H1 (cell line): Measurements from ENCODE around the gene CADM1. TPM values are rescaled to one million over a fixed set of nuclear protein-coding genes. Genes with fewer than 3 reads are reported as not detected.

ENCODE experiments used
- BACH1 ChIP-seq: IDR thresholded peaks from 2 replicates; pipeline ENCODE4 v1.6.1; 2012; ENCODE audit warnings: low read length, improper control_type of control experiment
- CBX5 ChIP-seq: fragments of 300-800, 300-1000 bp; sonication (generic); IDR thresholded peaks from 2 replicates; pipeline ENCODE4 v1.7.1; 2016; ENCODE audit warnings: antibody characterized with exemption, low read length, low read depth
- CEBPB ChIP-seq: IDR thresholded peaks from 2 replicates; pipeline ENCODE4 v1.6.1; 2012; ENCODE audit warnings: low read depth, low read length
- CTBP2 ChIP-seq: IDR thresholded peaks from 2 replicates; pipeline ENCODE4 v1.7.0; 2011; ENCODE audit warnings: borderline replicate concordance, mild to moderate bottlenecking, moderate library complexity, mixed read lengths, low read length; ENCODE audit not compliant: insufficient read depth, insufficient read length
- FOSL1 ChIP-seq: IDR thresholded peaks from 2 replicates; pipeline ENCODE4 v1.6.1; 2011; ENCODE audit warnings: mild to moderate bottlenecking, low read depth, low read length, moderate library complexity; ENCODE audit not compliant: insufficient read depth
- SP2 ChIP-seq: IDR thresholded peaks from 2 replicates; pipeline ENCODE4 v1.6.1; 2012; ENCODE audit warnings: mild to moderate bottlenecking, low read length, inconsistent platforms
- polyA plus RNA-seq, 7 experiments: library from polyadenylated mRNA; depleted of rRNA in 3 of 7; stranded (reverse) in 5 of 7; unstranded in 2 of 7; fragments of >200 nt in 5 of 7; fragments of 200-250 nt in 2 of 7; gene quantifications; 1 replicate in 5 of 7; 2 replicates in 1 of 7; 4 replicates in 1 of 7; pipeline versions ENCODE4 v1.2.1 to v1.2.3, GENCODE V29; 2011 to 2013; ENCODE audit warnings: missing spikeins in 2 of 7, mixed read lengths in 2 of 7
- total RNA-seq: library from RNA; stranded (reverse); fragmentation: NEBNext Ultra II Directional; extraction: Animal tissue kit (Norgen Biotek cat#: 25700); gene quantifications from 2 replicates; pipeline ENCODE4 v1.2.1, GENCODE V29; 2021

CADM1 gene
- total and polyA plus RNA-seq, 2 of the 8 experiments (the other 6 are each of a cell fraction or from before 2014, with no cell fraction given), result 8.3 to 25.3 TPM

DNA sequence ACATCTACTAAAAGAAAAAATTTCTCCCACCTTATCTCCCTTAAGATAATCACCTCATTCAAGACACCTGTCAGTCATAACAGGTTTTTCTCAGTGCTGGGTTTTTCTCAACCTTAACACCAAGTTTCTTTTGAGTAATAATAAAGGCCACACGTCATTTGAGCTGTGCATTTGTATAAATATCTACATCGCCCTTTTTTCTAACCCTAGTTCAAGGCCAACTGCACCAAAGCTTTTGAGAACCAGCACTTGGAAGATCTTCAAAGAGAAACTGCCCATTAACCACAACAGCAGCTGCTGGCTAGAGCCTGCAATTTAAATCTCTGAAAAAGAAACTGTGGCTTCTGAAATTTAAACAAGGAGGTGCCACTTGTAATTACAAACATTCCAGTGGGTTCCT is 6.9 kb downstream of the CADM1 start (continued):
- TF ChIP-seq FOSL1, result no peak
- no peak for TF ChIP-seq CEBPB
- no peak for TF ChIP-seq SP2
- no peak for TF ChIP-seq CTBP2
- no peak for TF ChIP-seq BACH1
- no peak for TF ChIP-seq CBX5
- TF ChIP-seq, all 59 proteins: peak for 0
